Left lung (tissue), 10 donors: ENCODE data around the gene SIL1. TPM values are rescaled to one million over a fixed set of nuclear protein-coding genes. Genes with fewer than 3 reads are reported as not detected.
A peak's percentile ranks its signal among the peaks of the same experiment; 100 is the strongest.

Experiments
- ATAC-seq: fragments of 200-7000 bp; cut with Tn5 transposase; one replicate; pipeline ENCODE4 v1.9.1; 2020; ENCODE audit warnings: moderate library complexity
- DNase-seq, 4 donors: peaks; one replicate each; pipeline ENCODE4 v3.0.0-alpha.2; 2013 to 2020
- H3K27ac ChIP-seq, 2 donors: fragments of 200-600 bp; sonication (generic) in 1 of 2; one replicate each; pipeline versions ENCODE4 v1.5.0 to v1.8.0; 2020 to 2021
- H3K27me3 ChIP-seq, 2 donors: fragments of 200-600 bp; sonication (generic) in 1 of 2; one replicate each; pipeline versions ENCODE4 v1.5.0 to v1.8.0; 2020 to 2021
- H3K36me3 ChIP-seq, 2 donors: fragments of 200-600 bp; sonication (generic) in 1 of 2; one replicate each; pipeline versions ENCODE4 v1.5.0 to v1.8.0; 2020 to 2021
- H3K4me1 ChIP-seq, 2 donors: fragments of 200-600 bp; one replicate each; pipeline ENCODE4 v1.8.0; 2021
- H3K4me3 ChIP-seq, 2 donors: fragments of 200-600 bp; sonication (generic) in 1 of 2; one replicate each; pipeline versions ENCODE4 v1.5.0 to v1.8.0; 2020 to 2021; ENCODE audit warnings: mild to moderate bottlenecking in 1 of 2
- H3K9me3 ChIP-seq, 2 donors: fragments of 200-600 bp; sonication (generic) in 1 of 2; one replicate each; pipeline versions ENCODE4 v1.5.0 to v1.8.0; 2020 to 2021
- intact Hi-C, 2 donors: fragments of 100-400 bp; cut with DNase I; formaldehyde crosslinking; loops; one replicate each; pipeline versions ENCODE4 v1.11.2 to v1.14.2; 2022
- polyA plus RNA-seq, 6 donors: library from polyadenylated mRNA; unstranded; fragments of 120-200 nt; gene quantifications; one replicate each; pipeline ENCODE4 v1.2.1, GENCODE V29; 2013; ENCODE audit not compliant: insufficient read length in 6 of 6
- total RNA-seq, 2 donors: library from RNA; stranded (reverse); fragmentation: NEBNext Ultra II Directional; extraction: Animal tissue kit (Norgen Biotek cat#: 25700); gene quantifications; one replicate each; pipeline ENCODE4 v1.2.1, GENCODE V29; 2021
- TF ChIP-seq, protein P1 (sequence below), 2 donors: fragments of 200-600 bp; sonication (generic) in 1 of 2; IDR thresholded peaks; one replicate each; pipeline versions ENCODE4 v1.5.0 to v1.8.0; 2021; ENCODE audit warnings: antibody characterized with exemption in 2 of 2
- donor health status: DM: no; HTN: yes; CAD: no.
- donor health status: DM: no; HTN: no; CAD: no.

SIL1 gene
- total and polyA plus RNA-seq, 8 donors = 28.8 to 71.7 (median 37.3) TPM

DNA sequence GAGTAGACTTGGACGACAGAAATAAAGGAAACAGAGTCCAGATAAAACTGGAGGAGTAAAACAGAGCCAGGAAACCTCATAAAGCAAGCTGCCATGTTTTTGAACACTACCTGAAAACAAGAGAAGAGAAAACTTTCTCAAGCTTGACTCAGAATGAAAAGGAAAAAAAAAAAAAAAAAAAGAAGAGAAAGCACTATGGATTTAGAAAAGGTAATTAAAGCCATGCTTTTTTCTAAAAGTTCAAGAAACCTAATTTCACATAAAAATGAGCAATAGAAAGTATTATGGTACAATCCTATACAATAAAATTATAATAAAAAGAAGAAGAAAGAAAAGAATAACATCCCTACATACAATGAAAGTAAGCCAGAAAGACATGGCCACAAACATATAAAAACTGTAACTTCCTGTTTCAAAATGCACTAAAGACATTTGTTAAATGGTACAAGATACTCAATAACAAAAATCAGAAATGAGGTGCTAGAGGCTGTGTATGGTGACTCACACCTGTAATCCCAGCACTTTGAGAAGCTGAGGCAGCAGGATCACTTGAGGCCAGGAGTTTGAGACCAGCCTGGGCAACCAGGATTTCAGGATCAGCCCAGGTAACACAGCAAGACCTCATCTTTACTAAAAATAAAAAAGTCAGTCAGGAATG is 129.5 kb downstream of the SIL1 start:
- Histone ChIP-seq H3K4me1 (peaks cover 4 to 27% of the 10 kb centered on the region in 2 donors), H3K4me3 (no peak overlapping the region), H3K27ac (no peak overlapping the region), H3K27me3 (no peaks in the 10 kb centered on the region), H3K9me3 (no peaks in the 10 kb centered on the region), H3K36me3 (no peaks in the 10 kb centered on the region)
- TF ChIP-seq, protein P1, sequence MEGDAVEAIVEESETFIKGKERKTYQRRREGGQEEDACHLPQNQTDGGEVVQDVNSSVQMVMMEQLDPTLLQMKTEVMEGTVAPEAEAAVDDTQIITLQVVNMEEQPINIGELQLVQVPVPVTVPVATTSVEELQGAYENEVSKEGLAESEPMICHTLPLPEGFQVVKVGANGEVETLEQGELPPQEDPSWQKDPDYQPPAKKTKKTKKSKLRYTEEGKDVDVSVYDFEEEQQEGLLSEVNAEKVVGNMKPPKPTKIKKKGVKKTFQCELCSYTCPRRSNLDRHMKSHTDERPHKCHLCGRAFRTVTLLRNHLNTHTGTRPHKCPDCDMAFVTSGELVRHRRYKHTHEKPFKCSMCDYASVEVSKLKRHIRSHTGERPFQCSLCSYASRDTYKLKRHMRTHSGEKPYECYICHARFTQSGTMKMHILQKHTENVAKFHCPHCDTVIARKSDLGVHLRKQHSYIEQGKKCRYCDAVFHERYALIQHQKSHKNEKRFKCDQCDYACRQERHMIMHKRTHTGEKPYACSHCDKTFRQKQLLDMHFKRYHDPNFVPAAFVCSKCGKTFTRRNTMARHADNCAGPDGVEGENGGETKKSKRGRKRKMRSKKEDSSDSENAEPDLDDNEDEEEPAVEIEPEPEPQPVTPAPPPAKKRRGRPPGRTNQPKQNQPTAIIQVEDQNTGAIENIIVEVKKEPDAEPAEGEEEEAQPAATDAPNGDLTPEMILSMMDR (IDR thresholded peaks at IDR 0.05) = no peak
- ATAC-seq = no peak
- intact Hi-C loops = no loop called here
- no peak for DNase-seq

DNA sequence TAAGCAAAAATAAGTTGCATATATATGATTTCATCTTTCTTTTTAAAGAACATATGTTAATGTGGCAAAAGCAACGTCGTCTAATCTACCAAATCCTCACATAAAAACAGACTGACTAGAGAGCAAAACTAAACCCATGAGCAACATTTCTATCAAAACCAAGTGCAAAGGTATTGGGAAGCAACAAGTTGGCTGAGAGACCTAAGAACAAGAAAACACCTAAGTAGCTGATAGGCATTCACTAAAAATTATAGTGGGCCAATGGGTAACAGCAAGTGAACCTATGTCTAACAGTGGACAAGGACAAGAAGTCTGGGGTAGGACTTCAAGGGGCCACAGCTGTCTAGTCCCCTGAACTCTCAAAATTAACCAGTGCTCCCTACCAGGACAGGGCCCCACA is 130.1 kb downstream of the SIL1 start:
- Histone ChIP-seq H3K9me3 (no peaks in the 10 kb centered on the region), H3K27ac (no peak overlapping the region), H3K4me1 (peaks cover 4 to 30% of the 10 kb centered on the region in 2 donors), H3K27me3 (no peaks in the 10 kb centered on the region), H3K4me3 (no peak overlapping the region), H3K36me3 (no peaks in the 10 kb centered on the region)
- ATAC-seq = no peak
- TF ChIP-seq, protein P1 (IDR thresholded peaks at IDR 0.05) = no peak
- DNase-seq = no peak
- intact Hi-C loops = no loop called here

DNA sequence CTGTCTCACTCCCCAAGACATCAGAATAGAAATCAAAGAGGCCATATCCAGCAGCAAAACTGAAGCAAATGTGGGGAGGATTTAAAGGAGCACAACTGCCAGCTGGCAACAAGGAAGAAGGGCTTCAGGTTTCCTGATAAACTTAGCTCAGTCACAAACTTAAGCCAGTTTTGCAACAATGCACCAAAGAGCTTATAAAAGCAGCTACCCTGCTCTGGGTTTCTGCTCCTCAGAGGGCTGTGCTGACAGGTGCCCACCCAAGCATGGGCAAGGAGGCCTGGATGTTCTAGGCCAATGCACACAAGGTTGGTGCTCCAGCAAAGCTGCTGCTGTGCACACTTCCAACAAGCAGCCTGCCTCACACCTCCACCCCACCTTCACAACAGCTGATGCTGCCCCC is 132.9 kb downstream of the SIL1 start:
- H3K27me3 ChIP-seq = no peaks in the 10 kb centered on the region
- DNase-seq (peak in 1 of 4 donors; percentile 29), ATAC-seq (peak; percentile 57)
- H3K4me3 ChIP-seq = no peak overlapping the region
- intact Hi-C loops = no loop called here
- no peaks in the 10 kb centered on the region for H3K9me3 ChIP-seq
- TF ChIP-seq, protein P1 (IDR thresholded peaks at IDR 0.05) = no peak
- H3K27ac ChIP-seq = no peak overlapping the region
- H3K36me3 ChIP-seq = no peaks in the 10 kb centered on the region
- peaks cover 13 to 44% of the 10 kb centered on the region in 2 donors for H3K4me1 ChIP-seq

DNA sequence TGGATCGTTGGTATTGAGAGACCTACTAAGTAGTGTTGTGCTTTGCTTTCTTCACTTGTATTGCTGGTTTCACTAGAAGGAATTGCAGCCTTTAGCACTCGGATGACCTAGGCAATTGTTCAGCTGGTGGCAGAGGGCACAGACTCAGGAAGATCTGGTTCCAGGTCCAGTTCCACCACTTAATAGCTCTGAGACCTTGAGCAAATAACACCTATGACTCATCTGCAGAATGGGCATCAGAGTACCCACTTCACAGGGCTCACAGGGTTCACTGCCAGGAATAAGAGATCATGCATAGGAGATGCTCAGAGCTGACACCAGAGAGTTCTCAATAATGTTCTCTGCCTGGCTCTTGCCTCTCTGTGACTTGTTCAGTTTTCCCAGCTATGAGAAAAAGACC is 133.6 kb downstream of the SIL1 start:
- Histone ChIP-seq H3K9me3 (no peaks in the 10 kb centered on the region), H3K36me3 (no peaks in the 10 kb centered on the region), H3K27ac (no peak overlapping the region), H3K4me1 (peaks cover 13 to 44% of the 10 kb centered on the region in 2 donors), H3K4me3 (no peak overlapping the region), H3K27me3 (no peaks in the 10 kb centered on the region)
- intact Hi-C loops = no loop called here
- TF ChIP-seq, protein P1 (IDR thresholded peaks at IDR 0.05) = no peak
- ATAC-seq = peak; percentile 90
- peak in 1 of 4 donors; percentile 46 for DNase-seq

DNA sequence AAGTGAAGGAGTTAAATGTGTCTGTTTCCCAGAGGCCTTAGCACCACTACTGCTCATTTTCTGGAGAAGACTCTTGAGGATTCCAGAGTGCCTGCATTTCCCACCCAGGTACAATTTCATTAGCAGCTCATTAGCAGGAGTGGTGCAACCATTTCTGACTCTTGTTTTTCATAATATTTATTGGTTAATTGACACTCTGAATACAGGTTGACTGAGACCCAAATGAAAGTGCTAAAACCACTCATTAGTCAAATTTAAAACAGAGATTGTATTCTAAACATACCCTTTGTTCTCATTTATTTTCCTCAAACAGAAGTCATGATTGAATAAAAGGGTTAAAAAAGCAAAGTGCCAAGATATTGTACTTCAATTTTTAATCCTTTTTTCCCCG is 134.5 kb downstream of the SIL1 start:
- TF ChIP-seq, protein P1 (IDR thresholded peaks at IDR 0.05) = no peak
- H3K27me3 ChIP-seq = no peaks in the 10 kb centered on the region
- DNase-seq = no peak
- intact Hi-C loops = no loop called here
- H3K27ac ChIP-seq = no peak overlapping the region
- no peak overlapping the region for H3K4me3 ChIP-seq
- no peaks in the 10 kb centered on the region for H3K9me3 ChIP-seq
- no peaks in the 10 kb centered on the region for H3K36me3 ChIP-seq
- no peak for ATAC-seq
- H3K4me1 ChIP-seq = peaks cover 13 to 44% of the 10 kb centered on the region in 2 donors
